Muscle layer of duodenum (tissue), 2 donors: ENCODE results near the gene ASXL2.
"Not testable (repeated sequence)": the region's sequence is repeated elsewhere in the genome, so short reads cannot be mapped to it uniquely, and the experiment has no call there.

ENCODE experiments used
- H3K27ac ChIP-seq: one replicate; pipeline ENCODE4 v1.7.0; 2013; ENCODE audit warnings: mild to moderate bottlenecking, low read length
- H3K27me3 ChIP-seq: one replicate; pipeline ENCODE4 v1.7.0; 2013; ENCODE audit warnings: low read depth, mild to moderate bottlenecking, control low read depth, low read length
- H3K36me3 ChIP-seq, 2 donors: one replicate each; pipeline ENCODE4 v1.7.0; 2013; ENCODE audit warnings: low read length in 2 of 2, control low read depth in 1 of 2, mild to moderate bottlenecking in 1 of 2; ENCODE audit not compliant: insufficient read depth in 2 of 2, control insufficient read depth in 1 of 2
- H3K4me1 ChIP-seq, 2 donors: one replicate each; pipeline ENCODE4 v1.7.0; 2013; ENCODE audit warnings: low read length in 2 of 2, mild to moderate bottlenecking in 2 of 2, control low read depth in 1 of 2, moderate library complexity in 1 of 2; ENCODE audit not compliant: insufficient read depth in 2 of 2, control insufficient read depth in 1 of 2
- H3K4me3 ChIP-seq, 2 donors: one replicate each; pipeline ENCODE4 v1.7.0; 2013; ENCODE audit warnings: low read length in 2 of 2, low read depth in 1 of 2, mild to moderate bottlenecking in 1 of 2
- H3K9me3 ChIP-seq, 2 donors: one replicate each; pipeline ENCODE4 v1.7.0; 2013; ENCODE audit warnings: low read length in 2 of 2, control low read depth in 1 of 2, mild to moderate bottlenecking in 1 of 2; ENCODE audit not compliant: control insufficient read depth in 1 of 2
- donor health status: healthy.

Gene ASXL2

DNA sequence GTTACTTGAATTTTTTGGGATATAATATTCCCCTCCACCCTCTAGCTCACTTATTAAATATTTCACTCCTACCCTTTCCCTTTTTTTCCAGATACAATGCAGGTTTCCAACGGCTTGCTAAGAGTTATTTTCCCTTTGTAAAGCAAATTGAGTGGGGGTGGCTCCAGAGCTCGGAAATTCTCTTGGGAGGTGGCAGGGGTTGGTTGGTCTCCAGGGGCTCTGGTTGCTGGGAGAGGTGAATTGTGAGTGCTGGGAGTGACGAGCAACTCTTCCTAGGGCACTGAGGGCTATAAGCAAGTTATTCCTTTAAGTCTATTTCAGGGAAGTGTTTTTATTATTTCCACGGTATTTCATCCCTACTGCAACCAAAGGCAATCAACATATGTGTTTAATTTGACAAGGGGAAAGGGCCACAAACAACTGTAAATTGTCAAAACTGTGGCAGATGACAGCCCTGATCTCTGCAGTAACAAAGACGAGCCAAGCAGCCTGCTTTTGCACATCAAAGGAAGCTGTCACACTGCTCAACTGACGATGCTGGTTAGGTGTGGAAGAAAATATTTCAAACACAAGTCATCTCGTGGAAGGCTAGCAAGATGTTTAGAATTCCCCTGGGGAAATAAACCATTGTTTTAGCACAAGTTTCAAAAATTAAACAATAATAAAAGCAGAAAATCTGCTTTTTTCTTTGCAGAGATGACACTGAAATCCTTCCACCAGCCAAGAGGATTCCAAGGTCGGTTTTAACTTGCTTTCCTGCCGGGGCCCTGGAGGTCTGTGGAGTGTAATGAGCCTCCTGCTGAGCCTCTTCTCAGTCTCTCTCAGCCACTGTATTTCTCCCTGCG lies 34.8 kb upstream of the ASXL2 start:
- Histone ChIP-seq H3K9me3 (no peaks in the 10 kb centered on the region), H3K36me3 (no peaks in the 10 kb centered on the region), H3K4me3 (no peak overlapping the region), H3K27ac (no peak overlapping the region), H3K4me1 (no peaks in the 10 kb centered on the region), H3K27me3 (no peaks in the 10 kb centered on the region)

DNA sequence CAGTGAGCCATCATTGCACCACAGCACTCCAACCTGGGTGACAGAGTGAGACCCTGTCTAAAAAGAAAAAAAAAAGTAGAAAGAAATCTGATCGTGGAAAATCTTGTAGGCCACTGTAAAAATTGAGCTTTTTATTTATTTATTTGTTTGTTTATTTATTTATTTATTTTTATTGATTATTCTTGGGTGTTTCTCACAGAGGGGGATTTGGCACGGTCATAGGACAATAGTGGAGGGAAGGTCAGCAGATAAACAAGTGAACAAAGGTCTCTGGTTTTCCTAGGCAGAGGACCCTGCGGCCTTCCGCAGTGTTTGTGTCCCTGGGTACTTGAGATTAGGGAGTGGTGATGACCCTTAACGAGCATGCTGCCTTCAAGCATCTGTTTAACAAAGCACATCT lies 31.3 kb upstream of the ASXL2 start:
- H3K9me3 ChIP-seq, H3K4me3 ChIP-seq, H3K27me3 ChIP-seq, H3K4me1 ChIP-seq, H3K36me3 ChIP-seq, H3K27ac ChIP-seq: not testable (repeated sequence)

DNA sequence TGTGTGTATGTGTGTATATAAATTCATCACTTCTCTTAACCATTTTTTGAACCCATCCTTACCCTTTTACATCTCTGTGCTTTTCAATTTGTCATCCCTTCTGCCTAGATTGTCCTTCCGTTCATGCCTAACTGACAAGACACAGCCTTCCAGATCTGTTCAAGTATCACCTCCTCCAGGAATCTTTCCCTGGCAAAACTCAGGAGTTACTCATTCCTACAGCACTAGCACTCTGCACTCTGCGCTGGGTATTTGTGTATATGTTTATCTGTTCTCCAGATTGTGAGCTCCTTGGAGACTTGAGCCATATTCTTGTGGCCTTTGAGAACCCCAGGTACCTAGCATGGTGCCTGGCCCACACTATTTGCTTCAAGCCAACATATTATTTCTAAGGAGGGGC lies 26.8 kb upstream of the ASXL2 start:
- no peak overlapping the region for H3K27ac ChIP-seq
- H3K36me3 ChIP-seq: no peaks in the 10 kb centered on the region
- H3K4me3 ChIP-seq: no peak overlapping the region
- H3K9me3 ChIP-seq: no peaks in the 10 kb centered on the region
- H3K4me1 ChIP-seq: no peaks in the 10 kb centered on the region
- H3K27me3 ChIP-seq: no peaks in the 10 kb centered on the region

DNA sequence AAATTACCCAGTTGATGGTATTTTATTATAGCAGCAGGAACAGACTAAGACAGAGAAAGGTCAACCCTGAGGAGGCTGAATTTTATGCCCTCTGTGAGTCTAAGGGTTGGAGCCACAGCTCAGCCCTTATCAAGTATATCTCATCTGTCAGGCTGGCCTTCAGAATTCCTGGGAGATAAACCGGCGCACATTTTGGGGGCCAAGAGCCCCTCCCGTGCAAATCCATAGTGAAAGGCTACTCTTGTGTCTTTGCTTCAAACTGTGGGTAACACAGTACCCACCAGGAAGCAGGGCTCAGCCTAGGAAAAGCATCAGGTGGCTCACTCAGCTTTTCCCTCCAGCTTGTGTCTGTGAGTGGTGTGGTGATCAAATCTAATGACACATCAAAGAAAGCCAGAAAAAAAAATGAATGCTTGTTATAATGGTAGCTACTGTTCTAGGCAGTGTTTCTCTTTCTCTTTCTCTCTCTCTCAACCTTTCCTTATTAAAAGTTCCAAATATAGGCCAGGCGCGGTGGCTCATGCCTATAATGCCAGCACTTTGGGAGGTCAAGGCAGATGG lies 25.0 kb upstream of the ASXL2 start:
- H3K27me3 ChIP-seq: no peaks in the 10 kb centered on the region
- no peaks in the 10 kb centered on the region for H3K9me3 ChIP-seq
- no peak overlapping the region for H3K4me3 ChIP-seq
- no peak overlapping the region for H3K27ac ChIP-seq
- no peaks in the 10 kb centered on the region for H3K36me3 ChIP-seq
- no peaks in the 10 kb centered on the region for H3K4me1 ChIP-seq

DNA sequence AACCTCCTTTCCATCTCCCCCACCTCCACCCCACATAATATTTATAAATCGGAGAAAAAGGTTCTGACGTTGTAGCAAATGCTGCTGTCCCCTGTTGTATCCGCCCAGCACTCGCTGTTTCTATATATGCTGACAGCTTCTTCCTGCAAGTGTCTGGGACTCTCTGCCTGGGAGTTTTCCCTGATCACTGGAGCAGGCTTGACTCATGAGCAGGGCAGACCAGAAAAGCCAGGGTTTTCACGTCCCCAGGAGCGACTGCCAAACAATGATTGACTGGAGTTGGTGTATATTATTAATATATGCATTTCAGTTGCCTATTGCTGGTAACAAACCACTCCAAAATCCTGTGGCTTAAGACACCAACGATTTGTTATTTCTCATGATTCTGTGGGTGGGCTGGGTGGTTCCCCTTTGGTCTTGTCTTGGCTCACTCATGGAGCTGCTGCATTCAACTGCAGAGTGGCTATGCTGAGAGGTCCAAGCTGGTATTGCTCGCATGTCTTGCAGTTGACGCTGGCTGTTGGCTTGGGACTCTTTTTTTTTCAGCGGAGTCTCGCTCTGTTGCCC lies 21.2 kb upstream of the ASXL2 start:
- H3K27me3 ChIP-seq: no peaks in the 10 kb centered on the region
- H3K36me3 ChIP-seq: no peaks in the 10 kb centered on the region
- no peak overlapping the region for H3K27ac ChIP-seq
- no peak overlapping the region for H3K4me3 ChIP-seq
- H3K9me3 ChIP-seq: no peaks in the 10 kb centered on the region
- H3K4me1 ChIP-seq: no peaks in the 10 kb centered on the region

DNA sequence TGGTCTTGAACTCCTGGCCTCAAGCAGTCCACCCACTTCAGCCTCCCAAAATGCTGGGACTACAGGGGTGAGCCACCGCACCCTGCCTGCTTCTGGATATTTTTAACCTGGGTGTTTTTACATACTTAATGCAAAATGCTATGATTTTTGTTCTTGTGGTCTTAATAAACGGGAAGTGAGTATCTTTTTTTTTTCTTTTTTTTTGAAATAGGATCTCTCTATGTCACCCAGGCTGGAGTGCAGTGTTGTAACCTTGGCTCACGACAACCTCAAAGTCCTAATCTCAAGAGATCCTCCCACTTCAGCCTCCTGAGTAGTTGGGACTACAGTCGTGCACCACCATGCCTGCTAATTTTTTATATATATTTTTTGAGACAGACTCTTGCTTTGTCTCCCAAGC lies 19.2 kb upstream of the ASXL2 start:
- Histone ChIP-seq H3K27ac (no peak overlapping the region), H3K27me3 (no peaks in the 10 kb centered on the region), H3K4me1 (no peaks in the 10 kb centered on the region), H3K36me3 (no peaks in the 10 kb centered on the region), H3K9me3 (no peaks in the 10 kb centered on the region), H3K4me3 (no peak overlapping the region)

DNA sequence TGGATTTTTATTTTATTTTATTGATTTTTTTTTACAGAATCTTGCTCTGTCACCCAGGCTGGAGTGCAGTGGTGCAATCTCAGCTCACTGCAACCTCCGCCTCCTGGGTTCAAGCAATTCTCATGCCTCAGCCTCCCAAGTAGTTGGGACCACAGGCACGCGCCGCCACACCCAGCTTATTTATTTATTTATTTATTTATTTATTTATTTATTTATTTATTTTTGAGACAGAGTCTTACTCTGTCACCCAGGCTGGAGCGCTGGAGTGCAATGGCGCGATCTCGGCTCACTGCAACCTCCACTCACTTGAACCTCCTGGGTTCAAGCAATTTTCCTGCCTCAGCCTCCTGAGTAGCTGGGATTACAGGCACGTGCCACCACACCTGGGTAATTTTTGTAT lies 18.0 kb upstream of the ASXL2 start:
- not testable (repeated sequence) for H3K9me3 ChIP-seq, H3K27me3 ChIP-seq, H3K4me3 ChIP-seq, H3K27ac ChIP-seq, H3K36me3 ChIP-seq, H3K4me1 ChIP-seq

DNA sequence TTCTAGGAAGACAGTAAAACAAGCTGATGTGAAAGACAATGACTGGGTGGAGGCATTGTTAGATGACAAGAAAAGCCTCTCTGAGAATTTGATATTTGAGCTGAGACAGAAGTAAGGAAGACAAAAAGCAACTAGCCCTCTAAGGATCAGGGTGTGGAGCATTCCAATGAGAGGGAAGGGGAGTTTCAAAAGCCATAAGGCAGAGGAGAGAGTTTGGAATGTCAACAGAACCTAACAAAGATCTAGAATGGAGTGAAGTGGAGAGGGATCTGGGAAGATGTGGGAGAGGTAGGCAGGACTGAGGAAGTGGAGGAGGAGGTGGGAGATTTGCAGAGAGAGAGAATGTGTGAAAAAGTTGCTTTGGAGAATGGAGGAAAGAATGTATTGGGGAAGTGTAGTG lies 17.3 kb upstream of the ASXL2 start:
- Histone ChIP-seq H3K4me1 (no peaks in the 10 kb centered on the region), H3K27ac (no peak overlapping the region), H3K4me3 (no peak overlapping the region), H3K9me3 (no peaks in the 10 kb centered on the region), H3K36me3 (no peaks in the 10 kb centered on the region), H3K27me3 (no peaks in the 10 kb centered on the region)

DNA sequence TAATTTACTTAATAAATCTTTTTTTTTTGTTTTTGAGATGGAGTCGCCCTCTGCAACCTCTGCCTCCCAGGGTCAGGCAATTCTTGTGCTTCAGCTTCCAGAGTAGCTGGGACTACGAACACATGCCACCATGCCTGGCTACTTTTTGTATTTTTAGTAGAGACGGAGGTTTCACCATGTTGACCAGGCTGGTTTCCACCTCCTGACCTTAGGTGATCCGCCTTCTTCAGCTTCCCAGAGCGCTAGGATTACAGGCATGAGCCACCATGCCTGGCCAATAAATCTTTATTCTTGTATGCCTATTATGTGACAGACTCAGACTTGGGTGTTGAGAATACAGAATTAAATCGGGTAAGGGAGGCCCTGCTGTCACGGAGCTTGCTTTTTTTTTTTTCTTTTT lies 16.7 kb upstream of the ASXL2 start:
- H3K27me3 ChIP-seq: no peaks in the 10 kb centered on the region
- no peak overlapping the region for H3K4me3 ChIP-seq
- no peaks in the 10 kb centered on the region for H3K4me1 ChIP-seq
- no peak overlapping the region for H3K27ac ChIP-seq
- no peaks in the 10 kb centered on the region for H3K9me3 ChIP-seq
- H3K36me3 ChIP-seq: no peaks in the 10 kb centered on the region

DNA sequence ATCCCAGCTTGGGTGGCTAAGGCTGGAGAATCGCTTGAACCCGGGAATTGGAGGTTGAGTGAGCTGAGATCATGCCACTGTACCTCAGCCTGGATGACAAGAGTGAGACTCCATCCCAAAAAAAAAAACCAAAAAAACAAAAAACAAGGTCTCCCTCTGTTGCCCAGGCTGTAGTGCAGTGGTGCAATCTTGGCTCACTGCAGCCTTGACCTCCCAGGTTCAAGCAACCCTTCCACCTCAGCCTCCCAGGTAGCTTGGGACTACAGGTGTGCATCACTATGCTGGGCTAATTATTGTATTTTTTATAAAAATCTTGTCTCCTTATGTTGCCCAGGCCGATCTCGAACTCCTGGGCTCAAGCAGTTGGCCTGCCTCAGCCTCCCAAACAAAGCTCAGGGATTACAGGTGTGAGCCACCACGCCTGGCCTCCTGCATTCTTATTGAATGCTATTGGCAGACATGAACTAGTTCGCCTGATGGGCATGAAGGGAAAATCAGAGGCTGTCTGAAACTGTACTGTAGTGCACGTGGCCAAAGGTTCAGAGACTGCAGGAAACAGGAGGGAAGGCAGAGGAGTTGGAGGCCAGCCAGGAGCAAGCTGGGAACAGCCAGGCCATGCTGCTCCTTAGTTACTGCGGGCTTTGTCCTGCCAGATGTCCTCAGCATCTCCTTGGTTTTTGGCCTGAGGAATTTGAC lies 16.0 kb upstream of the ASXL2 start:
- Histone ChIP-seq H3K27me3 (no peaks in the 10 kb centered on the region), H3K36me3 (no peaks in the 10 kb centered on the region), H3K9me3 (no peaks in the 10 kb centered on the region), H3K4me3 (no peak overlapping the region), H3K4me1 (no peaks in the 10 kb centered on the region), H3K27ac (no peak overlapping the region)

DNA sequence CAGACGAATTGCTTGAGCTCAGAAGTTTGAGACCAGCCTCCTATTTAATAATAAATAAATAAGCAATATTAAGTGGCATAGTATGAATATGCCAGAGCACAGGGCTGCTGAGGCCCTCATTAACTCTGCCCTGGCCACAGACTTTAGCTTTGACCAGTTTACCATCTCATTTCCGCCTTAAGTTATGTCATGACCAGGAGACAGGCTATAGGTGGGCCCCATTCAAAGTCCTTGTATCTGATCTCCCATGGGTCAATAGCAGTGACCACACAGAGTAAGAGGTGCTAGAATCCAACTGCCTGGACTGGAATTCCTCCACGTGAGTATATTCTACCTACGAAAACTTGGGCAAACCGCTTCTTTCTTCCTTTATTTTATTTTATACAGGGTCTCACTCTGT lies 13.4 kb upstream of the ASXL2 start:
- Histone ChIP-seq H3K27me3 (no peaks in the 10 kb centered on the region), H3K27ac (no peak overlapping the region), H3K9me3 (no peaks in the 10 kb centered on the region), H3K4me3 (no peak overlapping the region), H3K36me3 (no peaks in the 10 kb centered on the region), H3K4me1 (no peaks in the 10 kb centered on the region)
